Endothelial cell of umbilical vein (primary cell): ENCODE results near the gene SEMA6A. TPM values are rescaled to one million over a fixed set of nuclear protein-coding genes. Genes with fewer than 3 reads are reported as not detected.

Source experiments
- BruUV-seq: library from RNA; stranded (reverse); fragments of 400-500 nt; replicated peaks from 2 replicates; lab custom pipeline; 2021; lab: Mats Ljungman, UMichigan
- CTCF ChIA-PET: fragments of 300-600, 350-600 bp; sonication (Branson Sonifier 250); formaldehyde crosslinking; loops from one replicate; lab custom pipeline; 2021; ENCODE audit warnings: antibody characterized with exemption, inconsistent platforms; lab: Charles Lee
- POLR2A ChIA-PET: fragments of 300-600, 350-600 bp; sonication (Branson Sonifier 250); formaldehyde crosslinking; loops from one replicate; lab custom pipeline; 2021; ENCODE audit warnings: antibody characterized with exemption, inconsistent platforms; lab: Charles Lee
- DNase-seq: peaks from one replicate; pipeline ENCODE4 v3.0.0-alpha.2; 2011; ENCODE audit warnings: low read depth, low spot score
- FAIRE-seq: peaks from 2 replicates; lab custom pipeline; 2011; peaks lifted over from hg19 to GRCh38; lab: Jason Lieb, UNC
- H2AFZ ChIP-seq: 2 replicates; pipeline ENCODE4 v1.6.0; 2012; ENCODE audit warnings: low read depth, low read length, control low read depth, inconsistent platforms
- H3K27ac ChIP-seq: 2 replicates; pipeline ENCODE4 v1.5.1; 2011; ENCODE audit warnings: low read depth, mild to moderate bottlenecking, control low read depth, low read length, moderate library complexity; ENCODE audit not compliant: insufficient read depth
- H3K27me3 ChIP-seq, 2 experiments: 2 replicates each; pipeline versions ENCODE4 v1.6.0 to v1.6.1; 2011; ENCODE audit warnings: low read length in 2 of 2, mixed read lengths in 1 of 2; ENCODE audit not compliant: control insufficient read depth in 2 of 2, insufficient read depth in 2 of 2
- H3K36me3 ChIP-seq, 2 experiments: 2 replicates in 1 of 2; 3 replicates in 1 of 2; pipeline ENCODE4 v1.5.1; 2011; ENCODE audit warnings: low read length in 2 of 2, mild to moderate bottlenecking in 1 of 2, moderate library complexity in 1 of 2; ENCODE audit not compliant: control insufficient read depth in 2 of 2, insufficient read depth in 2 of 2; ENCODE audit errors: extremely low read depth in 1 of 2
- H3K4me1 ChIP-seq: 3 replicates; pipeline ENCODE4 v1.5.1; 2011; ENCODE audit warnings: mild to moderate bottlenecking, low read length; ENCODE audit not compliant: control insufficient read depth, insufficient read depth; ENCODE audit errors: extremely low read depth
- H3K4me2 ChIP-seq: 2 replicates; pipeline ENCODE4 v1.6.1; 2011; ENCODE audit warnings: low read length, control low read depth, mixed read lengths; ENCODE audit not compliant: insufficient read depth
- H3K4me3 ChIP-seq, 3 experiments: fragments of 200-600 bp in 1 of 3; sonication (generic), shearing (Covaris generic) in 1 of 3; replicated peaks in 1 of 3; 2 replicates each; pipeline ENCODE4 v1.5.1; 2011 to 2016; ENCODE audit warnings: control low read depth in 3 of 3, low read length in 3 of 3, mild to moderate bottlenecking in 2 of 3, inconsistent platforms in 1 of 3, low read depth in 1 of 3, moderate library complexity in 1 of 3; ENCODE audit not compliant: insufficient read depth in 1 of 3
- H3K79me2 ChIP-seq: 2 replicates; pipeline ENCODE4 v1.6.0; 2012; ENCODE audit warnings: low read length, inconsistent platforms; ENCODE audit not compliant: control insufficient read depth, insufficient read depth
- H3K9ac ChIP-seq: replicated peaks from 2 replicates; pipeline ENCODE3; 2011; ENCODE audit warnings: low read length, control low read depth; ENCODE audit not compliant: insufficient read depth; ENCODE audit errors: extremely low read depth
- H3K9me1 ChIP-seq: replicated peaks from 3 replicates; pipeline ENCODE4 v1.6.0; 2011; ENCODE audit warnings: mild to moderate bottlenecking, low read length; ENCODE audit not compliant: control insufficient read depth, insufficient read depth; ENCODE audit errors: extremely low read depth
- H3K9me3 ChIP-seq: replicated peaks from 2 replicates; pipeline ENCODE4 v1.5.1; 2012; ENCODE audit warnings: low read length, inconsistent platforms; ENCODE audit not compliant: control insufficient read depth, insufficient read depth
- H4K20me1 ChIP-seq: replicated peaks from 2 replicates; pipeline ENCODE3; 2011; ENCODE audit warnings: mild to moderate bottlenecking, low read length; ENCODE audit not compliant: control insufficient read depth, insufficient read depth; ENCODE audit errors: extremely low read depth
- EZH2 ChIP-seq: IDR thresholded peaks from 2 replicates; pipeline ENCODE4 v1.6.1; 2012; ENCODE audit warnings: borderline replicate concordance, low read depth, mild to moderate bottlenecking, moderate library complexity, low read length, inconsistent platforms; ENCODE audit not compliant: severe bottlenecking
- FOS ChIP-seq: IDR thresholded peaks from 2 replicates; pipeline ENCODE4 v1.6.1; 2011; ENCODE audit warnings: mild to moderate bottlenecking, low read length, moderate library complexity, borderline replicate concordance; ENCODE audit not compliant: insufficient read depth
- GATA2 ChIP-seq: IDR thresholded peaks from 2 replicates; pipeline ENCODE4 v1.7.0; 2011; ENCODE audit warnings: low read depth, mild to moderate bottlenecking, moderate library complexity, mixed read lengths, low read length; ENCODE audit not compliant: insufficient read length, insufficient read depth
- JUN ChIP-seq: IDR thresholded peaks from 2 replicates; pipeline ENCODE4 v1.6.1; 2011; ENCODE audit warnings: borderline replicate concordance, low read depth; ENCODE audit not compliant: insufficient read length, insufficient read depth
- MYC ChIP-seq: IDR thresholded peaks from one replicate; pipeline ENCODE4 v1.6.1; 2011; ENCODE audit warnings: mild to moderate bottlenecking, low read depth, low read length
- POLR2A ChIP-seq: IDR thresholded peaks from 2 replicates; pipeline ENCODE4 v1.6.1; 2012; ENCODE audit warnings: low read depth, mild to moderate bottlenecking, control low read depth, low read length
- POLR2AphosphoS5 ChIP-seq: IDR thresholded peaks from 2 replicates; pipeline ENCODE4 v1.6.1; 2012; ENCODE audit warnings: low read depth, mild to moderate bottlenecking, control low read depth, low read length, moderate library complexity; ENCODE audit not compliant: insufficient read depth
- dilution Hi-C: fragments of 300-500 bp; cut with MboI; formaldehyde crosslinking; loops from one replicate; pipeline ENCODE4 v1.15.0; 2019; ENCODE audit warnings: low sequenced_read_pairs; ENCODE audit not compliant: extremely low pct_ligation_motif_present
- intact Hi-C: fragments of 100-400 bp; cut with micrococcal nuclease; formaldehyde crosslinking; loops from one replicate; pipeline ENCODE4 v1.10.0; 2022
- polyA plus RNA-seq, 4 experiments: library from polyadenylated mRNA; depleted of rRNA in 3 of 4; stranded (reverse) in 3 of 4; unstranded in 1 of 4; fragments of >200 nt; gene quantifications; 2 replicates each; pipeline versions ENCODE4 v1.2.1 to v1.2.3, GENCODE V29; 2011 to 2012; ENCODE audit warnings: missing spikeins in 1 of 4
- total RNA-seq: library from RNA; stranded (reverse); gene quantifications from 2 replicates; pipeline ENCODE4 v1.2.3, GENCODE V29; 2021
- TF ChIP-seq, protein P1 (sequence below), 2 donors: IDR thresholded peaks; 1 replicate in 1 of 2; 2 replicates in 1 of 2; pipeline ENCODE4 v1.5.1; 2011; ENCODE audit warnings: low read length in 2 of 2, mild to moderate bottlenecking in 2 of 2, moderate library complexity in 2 of 2, control low read depth in 1 of 2, inconsistent platforms in 1 of 2, low read depth in 1 of 2; ENCODE audit not compliant: insufficient read depth in 1 of 2; ENCODE audit errors: extremely low read depth in 1 of 2
- TF ChIP-seq, protein P2 (sequence below): IDR thresholded peaks from 2 replicates; pipeline ENCODE4 v1.6.1; 2011; ENCODE audit not compliant: insufficient read depth, insufficient read length

Gene SEMA6A
- total and polyA plus RNA-seq, 2 donors (not counting 3 experiments of a cell fraction or from before 2014, with no cell fraction given): 0.43 to 1.5 TPM

DNA sequence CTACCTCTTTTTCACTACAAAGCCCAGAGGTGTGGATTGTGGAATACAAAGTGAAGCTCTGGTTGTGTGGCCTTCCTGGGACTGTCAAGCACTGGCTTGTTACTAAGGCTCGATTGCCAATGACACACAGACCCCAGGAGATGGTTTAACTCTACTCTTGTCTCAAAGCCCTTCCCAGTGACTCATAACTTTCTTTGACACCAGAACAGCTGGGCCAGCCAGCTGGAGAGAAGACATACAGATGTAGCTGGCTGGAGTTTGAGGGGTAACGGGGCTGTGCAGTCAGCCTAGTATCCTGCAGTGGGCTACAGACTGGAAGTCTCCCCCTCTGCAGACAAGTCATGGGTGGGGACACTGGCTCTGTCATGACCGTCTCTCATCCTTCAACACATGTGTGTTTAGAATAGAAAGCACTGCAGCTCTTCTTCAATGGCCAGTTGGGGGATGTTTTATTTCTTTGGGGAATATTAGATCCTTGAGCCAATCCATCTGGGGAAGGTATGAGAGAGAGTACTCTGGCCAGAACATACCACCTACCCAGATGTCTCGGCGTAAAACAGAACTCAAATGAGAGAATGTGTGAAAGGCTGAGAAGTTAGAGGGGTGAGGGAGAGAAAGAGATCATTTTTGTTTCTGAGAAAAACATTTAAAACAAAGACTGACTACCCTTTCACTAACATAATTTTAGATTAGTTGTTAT, 53.3 kb downstream of the SEMA6A start:
- H3K9ac ChIP-seq: no peak overlapping the region
- intact Hi-C loops (no loop called here), dilution Hi-C loops (no loop called here)
- H3K36me3 ChIP-seq: no peaks in the 10 kb centered on the region
- no peaks in the 10 kb centered on the region for H4K20me1 ChIP-seq
- BruUV-seq: no TSS peak
- no peaks in the 10 kb centered on the region for H3K9me1 ChIP-seq
- H3K27me3 ChIP-seq: no peaks in the 10 kb centered on the region
- no peaks in the 10 kb centered on the region for H3K9me3 ChIP-seq
- no peak overlapping the region for H3K4me3 ChIP-seq
- DNase-seq (no peak), FAIRE-seq (no peak)
- no peaks in the 10 kb centered on the region for H3K4me1 ChIP-seq
- TF ChIP-seq GATA2: no peak
- no peak for TF ChIP-seq FOS
- TF ChIP-seq JUN: no peak
- TF ChIP-seq, protein P1, sequence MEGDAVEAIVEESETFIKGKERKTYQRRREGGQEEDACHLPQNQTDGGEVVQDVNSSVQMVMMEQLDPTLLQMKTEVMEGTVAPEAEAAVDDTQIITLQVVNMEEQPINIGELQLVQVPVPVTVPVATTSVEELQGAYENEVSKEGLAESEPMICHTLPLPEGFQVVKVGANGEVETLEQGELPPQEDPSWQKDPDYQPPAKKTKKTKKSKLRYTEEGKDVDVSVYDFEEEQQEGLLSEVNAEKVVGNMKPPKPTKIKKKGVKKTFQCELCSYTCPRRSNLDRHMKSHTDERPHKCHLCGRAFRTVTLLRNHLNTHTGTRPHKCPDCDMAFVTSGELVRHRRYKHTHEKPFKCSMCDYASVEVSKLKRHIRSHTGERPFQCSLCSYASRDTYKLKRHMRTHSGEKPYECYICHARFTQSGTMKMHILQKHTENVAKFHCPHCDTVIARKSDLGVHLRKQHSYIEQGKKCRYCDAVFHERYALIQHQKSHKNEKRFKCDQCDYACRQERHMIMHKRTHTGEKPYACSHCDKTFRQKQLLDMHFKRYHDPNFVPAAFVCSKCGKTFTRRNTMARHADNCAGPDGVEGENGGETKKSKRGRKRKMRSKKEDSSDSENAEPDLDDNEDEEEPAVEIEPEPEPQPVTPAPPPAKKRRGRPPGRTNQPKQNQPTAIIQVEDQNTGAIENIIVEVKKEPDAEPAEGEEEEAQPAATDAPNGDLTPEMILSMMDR (IDR thresholded peaks at IDR 0.05; ENCODE audit: extremely low read depth in 1 of 2, insufficient read depth in 1 of 2, low read depth in 1 of 2, low read length in 2 of 2): no peak
- no peak for TF ChIP-seq POLR2AphosphoS5
- no peak for TF ChIP-seq EZH2
- no peak for TF ChIP-seq MYC
- TF ChIP-seq, protein P2, sequence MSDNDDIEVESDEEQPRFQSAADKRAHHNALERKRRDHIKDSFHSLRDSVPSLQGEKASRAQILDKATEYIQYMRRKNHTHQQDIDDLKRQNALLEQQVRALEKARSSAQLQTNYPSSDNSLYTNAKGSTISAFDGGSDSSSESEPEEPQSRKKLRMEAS: no peak
- TF ChIP-seq POLR2A: no peak
- H3K4me2 ChIP-seq: no peak overlapping the region
- ChIA-PET POLR2A (no interaction called here), CTCF (no interaction called here)
- H3K79me2 ChIP-seq: no peaks in the 10 kb centered on the region
- no peak overlapping the region for H3K27ac ChIP-seq
- no peak overlapping the region for H2AFZ ChIP-seq
